Peyer's patch (tissue), 4 donors: ENCODE results near the gene NMNAT1. TPM values are rescaled to one million over a fixed set of nuclear protein-coding genes. Genes with fewer than 3 reads are reported as not detected.

Source experiments
- DNase-seq, 3 donors: peaks; one replicate each; pipeline ENCODE4 v3.0.0-alpha.2; 2017 to 2019
- H3K27ac ChIP-seq, 4 donors: fragments of 200-600 bp; sonication (generic); one replicate each; pipeline ENCODE4 v1.5.1; 2016 to 2019
- H3K27me3 ChIP-seq, 2 donors: fragments of 200-600 bp; sonication (generic); one replicate each; pipeline ENCODE4 v1.5.1; 2019
- H3K36me3 ChIP-seq, 3 donors: fragments of 200-600 bp; sonication (generic); one replicate each; pipeline ENCODE4 v1.5.1; 2016 to 2019
- H3K4me1 ChIP-seq, 4 donors: fragments of 200-600 bp; sonication (generic); one replicate each; pipeline ENCODE4 v1.5.1; 2016 to 2019
- H3K4me3 ChIP-seq, 4 donors: fragments of 200-600 bp; sonication (generic); 1 replicate in 3 of 4; 2 replicates in 1 of 4; pipeline ENCODE4 v1.5.1; 2016 to 2019; ENCODE audit warnings: mild to moderate bottlenecking in 1 of 4
- H3K9me3 ChIP-seq, 4 donors: fragments of 200-600 bp; sonication (generic); one replicate each; pipeline ENCODE4 v1.5.1; 2016 to 2019; ENCODE audit warnings: mild to moderate bottlenecking in 1 of 4
- CTCF ChIP-seq, 6 experiments: fragments of 450-650 bp in 4 of 6; fragments of 200-600 bp in 2 of 6; sonication (generic) in 1 of 6; IDR thresholded peaks; one replicate each; pipeline ENCODE4 v1.5.1; 2017 to 2019; ENCODE audit warnings: antibody characterized with exemption in 6 of 6, mild to moderate bottlenecking in 3 of 6, moderate library complexity in 1 of 6
- POLR2A ChIP-seq, 2 donors: fragments of 450-650 bp; IDR thresholded peaks; one replicate each; pipeline ENCODE4 v1.5.1; 2017; ENCODE audit warnings: antibody characterized with exemption in 2 of 2, mild to moderate bottlenecking in 2 of 2, moderate library complexity in 2 of 2
- total RNA-seq, 4 donors: library from RNA; depleted of rRNA; stranded (reverse); fragments of >200 nt; gene quantifications; one replicate each; pipeline ENCODE4 v1.1.0, GENCODE V29; 2016

Gene NMNAT1
- total RNA-seq, 4 donors from 2014 or later, result 5.8 to 27.9 (median 18.8) TPM

GRCh38 chr1:9902060-9902452 lies 41.2 kb upstream of the NMNAT1 start:
- Histone ChIP-seq H3K36me3 (no peaks in the 10 kb centered on the region), H3K4me3 (no peak overlapping the region), H3K9me3 (no peaks in the 10 kb centered on the region), H3K27me3 (no peaks in the 10 kb centered on the region), H3K4me1 (peaks cover 0 to 26% (median 5%) of the 10 kb centered on the region in 4 donors), H3K27ac (peak overlapping the region in 3 of 4 donors; percentile 18 to 57 (median 40))
- no peak for DNase-seq
- TF ChIP-seq CTCF (IDR thresholded peaks at IDR 0.05) (no peak), POLR2A (IDR thresholded peaks at IDR 0.05) (no peak)

- Histone ChIP-seq H3K36me3 (no peaks in the 10 kb centered on the region), H3K9me3 (no peaks in the 10 kb centered on the region), H3K4me3 (no peak overlapping the region), H3K4me1 (peaks cover under 1 to 32% (median 6%) of the 10 kb centered on the region in 4 donors), H3K27me3 (no peaks in the 10 kb centered on the region), H3K27ac (no peak overlapping the region)
- DNase-seq, result no peak
- TF ChIP-seq POLR2A (IDR thresholded peaks at IDR 0.05) (no peak), CTCF (IDR thresholded peaks at IDR 0.05) (no peak)
These were observed 39.3 kb upstream of the NMNAT1 start for GRCh38 chr1:9903801-9904527.

GRCh38 chr1:9904596-9904995 lies 38.7 kb upstream of the NMNAT1 start:
- no peak for DNase-seq

GRCh38 chr1:9905010-9905409 lies 38.3 kb upstream of the NMNAT1 start:
- DNase-seq, result no peak
- no peaks in the 10 kb centered on the region for H3K27me3 ChIP-seq
- peaks cover 5 to 33% (median 8%) of the 10 kb centered on the region in 4 donors for H3K4me1 ChIP-seq
- no peak overlapping the region for H3K27ac ChIP-seq
- TF ChIP-seq POLR2A (IDR thresholded peaks at IDR 0.05), result no peak
- TF ChIP-seq CTCF (IDR thresholded peaks at IDR 0.05), result no peak
- no peaks in the 10 kb centered on the region for H3K36me3 ChIP-seq
- H3K4me3 ChIP-seq, result no peak overlapping the region
- no peaks in the 10 kb centered on the region for H3K9me3 ChIP-seq

More at GRCh38 chr1:9904596-9904995, 38.7 kb upstream of the NMNAT1 start:
- H3K27me3 ChIP-seq, result no peaks in the 10 kb centered on the region
- H3K27ac ChIP-seq, result no peak overlapping the region
- H3K9me3 ChIP-seq, result no peaks in the 10 kb centered on the region
- H3K36me3 ChIP-seq, result no peaks in the 10 kb centered on the region
- no peak overlapping the region for H3K4me3 ChIP-seq
- no peak for TF ChIP-seq CTCF (IDR thresholded peaks at IDR 0.05)
- no peak for TF ChIP-seq POLR2A (IDR thresholded peaks at IDR 0.05)
- H3K4me1 ChIP-seq, result peaks cover 5 to 37% (median 8%) of the 10 kb centered on the region in 4 donors

- no peaks in the 10 kb centered on the region for H3K36me3 ChIP-seq
- H3K4me1 ChIP-seq, result peaks cover 0 to 24% (median 5%) of the 10 kb centered on the region in 4 donors
- TF ChIP-seq CTCF (IDR thresholded peaks at IDR 0.05) (no peak), POLR2A (IDR thresholded peaks at IDR 0.05) (no peak)
- no peak overlapping the region for H3K27ac ChIP-seq
- no peaks in the 10 kb centered on the region for H3K27me3 ChIP-seq
- DNase-seq, result no peak
- no peak overlapping the region for H3K4me3 ChIP-seq
- H3K9me3 ChIP-seq, result no peaks in the 10 kb centered on the region
These were observed 36.8 kb upstream of the NMNAT1 start for GRCh38 chr1:9906466-9906865.
